Astrocyte (in vitro differentiated cells and primary cell): ENCODE measurements around the gene ZFAND2B. TPM values are rescaled to one million over a fixed set of nuclear protein-coding genes. Genes with fewer than 3 reads are reported as not detected.

Experiments used
- DNase-seq: peaks from one replicate; pipeline ENCODE4 v3.0.0-alpha.2; 2010; ENCODE audit warnings: low read depth
- FAIRE-seq: peaks from 2 replicates; lab custom pipeline; 2011; peaks lifted over from hg19 to GRCh38; lab: Jason Lieb, UNC
- H2AFZ ChIP-seq: 2 replicates; pipeline ENCODE4 v1.6.0; 2012; ENCODE audit warnings: low read depth, low read length, inconsistent platforms
- H3K27ac ChIP-seq: 2 replicates; pipeline ENCODE4 v1.5.1; 2011; ENCODE audit warnings: low read depth, low read length, inconsistent platforms
- H3K27me3 ChIP-seq: 2 replicates; pipeline ENCODE4 v1.6.0; 2011; ENCODE audit warnings: low read length, inconsistent platforms; ENCODE audit not compliant: insufficient read depth
- H3K36me3 ChIP-seq: 2 replicates; pipeline ENCODE4 v1.5.1; 2011; ENCODE audit warnings: low read length, inconsistent platforms; ENCODE audit not compliant: insufficient read depth
- H3K4me1 ChIP-seq: 2 replicates; pipeline ENCODE4 v1.5.1; 2011; ENCODE audit warnings: low read length, inconsistent platforms; ENCODE audit not compliant: insufficient read depth
- H3K4me2 ChIP-seq: 2 replicates; pipeline ENCODE4 v1.6.0; 2012; ENCODE audit warnings: low read length, inconsistent platforms
- H3K4me3 ChIP-seq: 2 replicates; pipeline ENCODE4 v1.5.1; 2011; ENCODE audit warnings: low read depth, mild to moderate bottlenecking, low read length, inconsistent platforms; ENCODE audit not compliant: insufficient read depth
- H3K79me2 ChIP-seq: 2 replicates; pipeline ENCODE4 v1.6.0; 2012; ENCODE audit warnings: mild to moderate bottlenecking, low read length, inconsistent platforms; ENCODE audit not compliant: insufficient read depth
- H3K9ac ChIP-seq: 2 replicates; pipeline ENCODE4 v1.6.0; 2012; ENCODE audit warnings: mild to moderate bottlenecking, low read length, inconsistent platforms
- H3K9me3 ChIP-seq: 2 replicates; pipeline ENCODE4 v1.5.1; 2012; ENCODE audit warnings: low read depth, mild to moderate bottlenecking, low read length, inconsistent platforms; ENCODE audit not compliant: insufficient read depth
- H4K20me1 ChIP-seq: 2 replicates; pipeline ENCODE4 v1.6.0; 2012; ENCODE audit warnings: low read length, inconsistent platforms; ENCODE audit not compliant: insufficient read depth
- H3K27ac Mint-ChIP-seq: one replicate; pipeline ENCODE4 v1.8.0; 2021; ENCODE audit warnings: mild to moderate bottlenecking, mixed read lengths; ENCODE audit not compliant: unreplicated experiment
- H3K27me3 Mint-ChIP-seq: one replicate; pipeline ENCODE4 v1.8.0; 2021; ENCODE audit warnings: low read depth, mixed read lengths; ENCODE audit not compliant: unreplicated experiment
- H3K36me3 Mint-ChIP-seq: one replicate; pipeline ENCODE4 v1.8.0; 2021; ENCODE audit warnings: low read depth, mixed read lengths; ENCODE audit not compliant: unreplicated experiment
- H3K4me1 Mint-ChIP-seq: one replicate; pipeline ENCODE4 v1.8.0; 2021; ENCODE audit warnings: low read depth, mixed read lengths; ENCODE audit not compliant: unreplicated experiment
- H3K4me3 Mint-ChIP-seq: one replicate; pipeline ENCODE4 v1.8.0; 2021; ENCODE audit warnings: mild to moderate bottlenecking, moderate library complexity, mixed read lengths; ENCODE audit not compliant: unreplicated experiment
- H3K9me3 Mint-ChIP-seq: one replicate; pipeline ENCODE4 v1.8.0; 2021; ENCODE audit warnings: mild to moderate bottlenecking, mixed read lengths; ENCODE audit not compliant: unreplicated experiment
- CTCF ChIP-seq: IDR thresholded peaks from 2 replicates; pipeline ENCODE4 v1.5.1; 2011; ENCODE audit warnings: low read depth, mild to moderate bottlenecking, inconsistent platforms, low read length, moderate library complexity; ENCODE audit not compliant: insufficient read depth
- EZH2 ChIP-seq: IDR thresholded peaks from 2 replicates; pipeline ENCODE4 v1.6.1; 2012; ENCODE audit warnings: mild to moderate bottlenecking, low read length, inconsistent platforms; ENCODE audit not compliant: insufficient read depth
- total RNA-seq: library from RNA; stranded (reverse); gene quantifications from 2 replicates; pipeline ENCODE4 v1.2.1, GENCODE V29; 2021

ZFAND2B gene
- total RNA-seq, 1 donor from 2014 or later, result 24.0 TPM

- FAIRE-seq (no peak), DNase-seq (no peak)
- Mint-ChIP-seq H3K36me3 (peaks cover 3% of the 10 kb centered on the region), H3K4me1 (peaks cover 11% of the 10 kb centered on the region), H3K27me3 (peaks cover 11% of the 10 kb centered on the region), H3K4me3 (no peak overlapping the region), H3K27ac (no peak overlapping the region), H3K9me3 (no peaks in the 10 kb centered on the region)
- Histone ChIP-seq H3K9me3 (no peaks in the 10 kb centered on the region), H3K79me2 (peaks cover 6% of the 10 kb centered on the region), H3K4me2 (no peak overlapping the region), H3K36me3 (no peaks in the 10 kb centered on the region), H3K4me3 (no peak overlapping the region), H3K9ac (no peak overlapping the region), H3K27me3 (no peaks in the 10 kb centered on the region), H3K27ac (no peak overlapping the region), H2AFZ (no peak overlapping the region), H4K20me1 (peaks cover 15% of the 10 kb centered on the region), H3K4me1 (peaks cover 16% of the 10 kb centered on the region)
- no peak for TF ChIP-seq CTCF
- no peak for TF ChIP-seq EZH2
Measured at GRCh38 chr2:219204425-219205164, 2.0 kb upstream of the ZFAND2B start.

GRCh38 chr2:219205165-219205538 is 1.4 kb upstream of the ZFAND2B start:
- Histone ChIP-seq H3K4me1 (peaks cover 16% of the 10 kb centered on the region), H3K27me3 (no peaks in the 10 kb centered on the region), H3K79me2 (peaks cover 6% of the 10 kb centered on the region), H4K20me1 (peaks cover 15% of the 10 kb centered on the region), H3K9ac (no peak overlapping the region), H3K36me3 (no peaks in the 10 kb centered on the region), H3K4me3 (no peak overlapping the region), H2AFZ (no peak overlapping the region), H3K9me3 (no peaks in the 10 kb centered on the region), H3K4me2 (no peak overlapping the region), H3K27ac (no peak overlapping the region)
- Mint-ChIP-seq H3K9me3 (no peaks in the 10 kb centered on the region), H3K4me3 (peak overlapping the region; percentile 69), H3K36me3 (peaks cover 3% of the 10 kb centered on the region), H3K27ac (no peak overlapping the region), H3K27me3 (peaks cover 10% of the 10 kb centered on the region), H3K4me1 (peaks cover 11% of the 10 kb centered on the region)
- FAIRE-seq, result no peak
- no peak for TF ChIP-seq EZH2
- no peak for TF ChIP-seq CTCF
- DNase-seq, result no peak

GRCh38 chr2:219205981-219206327 is 628 bp upstream of the ZFAND2B start:
- no peaks in the 10 kb centered on the region for H3K9me3 ChIP-seq
- H3K27me3 ChIP-seq, result no peaks in the 10 kb centered on the region
- Mint-ChIP-seq H3K4me1 (peaks cover 11% of the 10 kb centered on the region), H3K9me3 (no peaks in the 10 kb centered on the region), H3K27me3 (peaks cover 4% of the 10 kb centered on the region), H3K36me3 (peaks cover 3% of the 10 kb centered on the region), H3K27ac (no peak overlapping the region), H3K4me3 (peak overlapping the region; percentile 88)
- peaks cover 16% of the 10 kb centered on the region for H3K4me1 ChIP-seq
- peaks cover 15% of the 10 kb centered on the region for H4K20me1 ChIP-seq
- H3K27ac ChIP-seq, result peak overlapping the region; percentile 35
- H3K79me2 ChIP-seq, result peaks cover 6% of the 10 kb centered on the region
- DNase-seq, result no peak
- peak overlapping the region; percentile 83 for H3K4me2 ChIP-seq
- H3K4me3 ChIP-seq, result peak overlapping the region; percentile 64
- no peak for TF ChIP-seq CTCF
- no peak for TF ChIP-seq EZH2
- H3K36me3 ChIP-seq, result no peaks in the 10 kb centered on the region
- peak overlapping the region; percentile 73 for H2AFZ ChIP-seq
- peak overlapping the region; percentile 77 for H3K9ac ChIP-seq
- FAIRE-seq, result no peak
